H4 (cell line): ENCODE data around the gene TPP1. TPM values are rescaled to one million over a fixed set of nuclear protein-coding genes. Genes with fewer than 3 reads are reported as not detected.

Source experiments
- DNase-seq: peaks from one replicate; pipeline ENCODE4 v3.0.0-alpha.2; 2015; ENCODE audit warnings: low spot score
- total RNA-seq: library from RNA; depleted of rRNA; stranded (reverse); fragments of >200 nt; shearing (Covaris generic); gene quantifications from 2 replicates; pipeline ENCODE4 v1.2.3, GENCODE V29; 2014

The TPP1 gene
- total RNA-seq, 1 experiment from 2014 or later: 29.1 TPM

- DNase-seq: no peak
Observed at GRCh38 chr11:6646918-6647679, 27.9 kb upstream of the TPP1 start.

DNA sequence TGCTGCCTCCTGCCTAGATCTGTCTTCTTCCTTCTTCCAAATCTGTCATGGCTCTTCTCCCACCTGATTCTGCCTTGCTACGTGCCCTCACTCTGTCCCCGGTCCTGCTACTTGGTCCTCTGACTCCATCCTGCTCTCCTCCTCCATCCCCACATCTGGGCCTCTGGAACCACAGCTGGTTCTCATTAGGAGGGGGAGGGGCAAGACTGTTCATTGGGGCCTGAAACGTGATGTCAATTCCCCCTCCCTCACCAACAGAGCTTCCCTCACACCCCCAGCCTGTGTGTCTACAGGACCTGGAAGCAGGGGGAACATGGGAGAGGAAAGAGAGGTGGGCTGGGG is 27.3 kb upstream of the TPP1 start:
- no peak for DNase-seq

GRCh38 chr11:6646071-6646470 is 26.8 kb upstream of the TPP1 start:
- DNase-seq: no peak

DNA sequence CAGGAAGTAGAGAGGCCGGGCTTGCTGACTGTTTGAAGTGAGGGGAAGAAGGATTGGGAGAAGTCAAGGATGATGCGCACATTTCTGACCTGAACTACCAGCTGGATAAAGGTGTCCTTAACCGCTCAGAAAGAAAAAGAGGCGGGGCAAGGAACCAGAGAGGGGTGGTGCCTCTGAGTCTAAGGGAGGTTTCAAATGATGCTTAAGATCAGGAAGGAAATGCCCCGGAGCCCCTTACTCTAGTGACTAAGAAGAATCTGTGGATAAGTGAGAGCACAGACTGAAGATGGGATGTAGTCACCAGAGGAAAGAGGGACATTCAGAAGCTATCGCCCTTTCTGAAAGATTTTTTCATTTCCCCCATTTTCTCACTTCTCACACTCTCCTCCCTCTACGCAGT is 23.7 kb upstream of the TPP1 start:
- no peak for DNase-seq

- no peak for DNase-seq
Observed at GRCh38 chr11:6640985-6641701, 21.9 kb upstream of the TPP1 start.

DNA sequence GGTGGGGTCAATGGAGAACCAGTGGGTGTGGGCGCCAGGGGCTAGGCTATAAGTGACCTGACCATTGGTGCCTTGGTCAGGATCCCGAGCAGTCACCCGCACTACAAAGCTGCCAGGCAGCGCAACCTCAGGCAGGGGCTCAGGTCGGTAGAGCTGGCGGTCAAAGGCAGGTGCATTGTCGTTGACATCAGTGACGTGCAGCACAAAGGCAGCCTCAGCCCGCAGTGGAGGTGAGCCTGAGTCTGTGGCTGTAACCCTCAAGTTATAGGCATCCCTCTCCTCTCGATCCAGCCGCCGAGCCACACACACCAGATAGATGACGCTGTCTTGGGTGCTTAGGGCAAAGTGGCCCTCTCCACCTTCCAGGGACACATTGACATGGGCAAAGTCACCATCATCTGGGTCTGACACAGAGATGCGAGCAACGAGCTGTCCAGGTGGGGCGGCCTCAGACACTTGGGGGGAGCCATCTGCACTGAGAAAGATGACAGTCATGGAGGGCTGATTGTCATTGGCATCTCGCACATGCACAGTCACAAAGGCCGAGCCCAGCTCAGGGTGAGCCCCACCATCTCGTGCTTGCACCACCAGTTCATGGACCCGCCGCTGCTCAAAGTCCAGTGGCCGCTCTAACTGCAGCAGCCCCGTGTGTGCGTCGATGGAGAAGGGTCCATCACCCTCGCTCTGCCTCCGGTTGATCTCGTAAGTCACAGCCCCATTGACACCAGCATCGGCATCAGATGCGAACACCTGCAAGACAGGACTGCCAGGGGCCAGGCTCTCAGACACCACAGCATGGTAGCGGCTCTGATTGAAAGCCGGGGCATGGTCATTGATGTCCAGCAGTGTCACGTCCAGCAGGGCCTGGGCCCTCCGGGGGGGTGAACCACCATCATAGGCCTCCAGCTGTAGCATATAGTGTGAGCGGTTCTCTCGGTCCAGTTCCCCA is 21.1 kb upstream of the TPP1 start:
- DNase-seq: no peak

GRCh38 chr11:6638429-6638828 is 19.2 kb upstream of the TPP1 start:
- DNase-seq: no peak

- peak; percentile 30 for DNase-seq
Observed at GRCh38 chr11:6637871-6638270, 18.6 kb upstream of the TPP1 start.

GRCh38 chr11:6636480-6636879 is 17.3 kb upstream of the TPP1 start:
- no peak for DNase-seq

GRCh38 chr11:6635082-6635932 is 16.1 kb upstream of the TPP1 start:
- no peak for DNase-seq

- no peak for DNase-seq
Observed at GRCh38 chr11:6634534-6634933, 15.3 kb upstream of the TPP1 start.

GRCh38 chr11:6633422-6634408 is 14.5 kb upstream of the TPP1 start:
- DNase-seq: no peak

- DNase-seq: no peak
Observed at GRCh38 chr11:6632116-6633073, 13.2 kb upstream of the TPP1 start.

- no peak for DNase-seq
Observed at GRCh38 chr11:6631361-6631890, 12.2 kb upstream of the TPP1 start.

DNA sequence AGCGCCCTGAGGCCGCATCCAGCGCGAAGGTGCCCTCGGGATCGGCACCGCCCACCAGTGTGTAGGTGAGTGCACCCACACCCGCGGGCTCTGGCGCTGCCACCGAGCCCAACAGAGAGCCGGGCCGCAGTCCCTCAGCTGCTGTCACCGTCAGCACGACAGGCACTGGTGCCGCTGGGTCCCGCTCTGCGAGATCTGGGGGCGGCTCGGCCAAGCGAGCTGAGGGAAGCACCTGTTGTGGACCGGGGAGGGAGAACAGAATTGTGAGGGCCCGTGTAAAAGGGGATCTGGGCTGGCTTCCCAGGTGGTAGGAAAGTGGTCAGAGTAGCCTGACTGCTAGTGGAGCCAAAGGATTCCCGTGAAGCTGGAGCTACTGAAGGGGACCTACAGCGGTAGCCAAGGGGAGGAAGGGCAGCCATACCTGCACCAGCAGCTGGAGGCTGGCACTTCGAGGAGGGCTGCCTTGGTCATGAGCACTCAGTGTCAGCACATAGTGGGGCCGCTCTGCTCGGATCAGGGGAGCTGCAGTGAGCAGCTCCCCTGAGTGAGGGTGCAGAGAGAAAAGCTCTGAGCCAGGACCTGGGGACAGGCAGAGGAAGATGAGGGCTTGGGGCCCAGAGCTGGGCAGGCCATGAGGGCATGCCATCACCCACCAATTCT is 11.5 kb upstream of the TPP1 start:
- DNase-seq: no peak

DNA sequence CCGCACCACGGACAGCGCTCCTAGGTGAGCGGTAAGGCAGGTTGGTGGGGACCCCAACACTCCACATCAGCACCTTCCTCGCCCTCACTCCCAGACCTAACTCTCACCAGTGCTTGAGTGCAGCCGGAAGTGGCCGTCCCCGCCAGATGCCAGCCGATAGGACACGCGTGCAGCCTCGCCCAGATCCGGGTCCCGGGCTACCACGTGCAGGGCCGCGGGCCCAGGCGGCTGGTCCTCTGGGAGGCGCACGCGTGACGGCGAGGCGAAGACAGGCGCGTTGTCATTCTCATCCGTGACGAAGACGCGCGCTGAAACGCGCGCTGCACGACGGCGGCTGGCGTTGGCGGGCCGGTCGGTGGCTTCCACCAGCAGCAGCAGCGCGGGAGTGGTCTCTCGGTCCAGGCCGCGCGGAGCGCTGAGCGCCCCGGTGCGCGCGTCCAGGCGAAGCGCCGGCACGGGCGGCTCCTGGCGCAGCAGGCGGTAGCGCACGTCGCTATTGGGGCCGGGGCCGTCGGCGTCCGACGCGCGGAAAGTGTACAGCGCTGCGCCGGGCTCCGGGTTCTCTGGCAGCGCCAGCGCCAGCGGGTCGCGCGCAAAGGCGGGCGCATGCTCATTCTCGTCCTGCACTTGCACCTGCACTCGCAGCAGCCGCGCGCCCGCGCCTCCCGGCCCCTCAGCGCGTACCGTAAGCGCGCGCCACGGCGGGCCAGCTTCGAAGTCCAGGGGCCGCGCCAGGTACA is 10.8 kb upstream of the TPP1 start:
- DNase-seq: no peak

DNA sequence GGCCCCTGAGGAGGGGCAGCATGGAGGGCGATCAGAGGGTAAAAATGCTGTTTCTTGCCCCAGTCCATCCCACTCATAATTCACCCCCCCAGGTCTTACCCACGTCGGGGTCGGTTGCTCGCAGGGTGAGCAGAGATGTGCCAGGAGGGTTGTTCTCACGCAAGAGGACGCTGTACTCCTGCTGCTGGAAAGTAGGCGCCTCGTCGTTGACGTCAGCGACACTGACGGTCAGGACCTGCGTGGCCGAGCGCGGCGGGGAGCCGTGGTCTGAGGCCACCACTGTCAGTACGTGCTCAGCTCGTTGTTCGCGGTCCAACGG is 10.3 kb upstream of the TPP1 start:
- DNase-seq: no peak

DNA sequence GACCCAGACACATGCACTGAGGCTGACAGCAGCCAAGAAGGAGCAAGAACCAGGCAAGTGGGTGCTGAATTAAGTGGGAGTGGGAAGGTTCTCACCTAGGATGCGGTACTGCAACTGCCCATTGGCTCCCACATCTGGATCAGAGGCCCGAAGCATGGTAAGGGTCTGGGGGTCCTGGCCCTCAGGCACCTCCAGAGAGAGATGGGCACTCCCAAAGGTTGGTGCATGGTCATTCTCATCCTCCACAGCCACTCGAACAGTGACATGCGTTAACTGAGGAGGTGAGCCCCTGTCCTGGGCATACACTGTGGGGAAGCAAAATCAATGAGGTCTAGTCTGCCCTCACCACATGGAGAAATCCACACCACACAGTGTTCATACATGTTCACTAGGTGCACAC is 9.3 kb upstream of the TPP1 start:
- DNase-seq: no peak
